Kidney (tissue), 14 donors: ENCODE data around the gene MACROD1. TPM values are rescaled to one million over a fixed set of nuclear protein-coding genes. Genes with fewer than 3 reads are reported as not detected.

Experiments used
- DNase-seq, 5 donors: peaks; one replicate each; pipeline ENCODE4 v3.0.0-alpha.2; 2013 to 2020
- FAIRE-seq: peaks from 2 replicates; lab custom pipeline; 2012; peaks lifted over from hg19 to GRCh38; lab: Jason Lieb, UNC
- H3K27ac ChIP-seq, 2 donors: one replicate each; pipeline ENCODE4 v1.7.0; 2013; ENCODE audit warnings: low read depth in 2 of 2, low read length in 2 of 2, inconsistent platforms in 1 of 2
- H3K27me3 ChIP-seq: one replicate; pipeline ENCODE4 v1.7.1; 2013; ENCODE audit warnings: low read length, inconsistent platforms; ENCODE audit not compliant: control insufficient read depth, insufficient read depth
- H3K36me3 ChIP-seq, 3 donors: one replicate each; pipeline versions ENCODE4 v1.7.0 to v1.7.1; 2013; ENCODE audit warnings: low read length in 3 of 3, control low read depth in 1 of 3, inconsistent platforms in 1 of 3; ENCODE audit not compliant: insufficient read depth in 3 of 3, control insufficient read depth in 2 of 3
- H3K4me1 ChIP-seq, 3 donors: one replicate each; pipeline versions ENCODE4 v1.7.0 to v1.7.1; 2013; ENCODE audit warnings: low read length in 3 of 3, inconsistent platforms in 1 of 3, low read depth in 1 of 3; ENCODE audit not compliant: control insufficient read depth in 2 of 3, insufficient read depth in 2 of 3
- H3K4me3 ChIP-seq, 3 donors: one replicate each; pipeline versions ENCODE4 v1.7.0 to v1.8.1; 2013; ENCODE audit warnings: low read length in 3 of 3, control low read depth in 1 of 3, inconsistent platforms in 1 of 3
- H3K9ac ChIP-seq, 3 donors: one replicate each; pipeline versions ENCODE4 v1.7.0 to v1.7.1; 2013; ENCODE audit warnings: low read length in 3 of 3, control low read depth in 1 of 3, inconsistent platforms in 1 of 3
- H3K9me3 ChIP-seq, 3 donors: one replicate each; pipeline versions ENCODE4 v1.7.0 to v1.7.1; 2013; ENCODE audit warnings: low read length in 3 of 3, control low read depth in 1 of 3, inconsistent platforms in 1 of 3; ENCODE audit not compliant: control insufficient read depth in 2 of 3, insufficient read depth in 1 of 3
- intact Hi-C: fragments of 100-400 bp; cut with DNase I; formaldehyde crosslinking; loops from one replicate; pipeline ENCODE4 v1.11.1; 2022
- polyA plus RNA-seq: library from polyadenylated mRNA; stranded (reverse); fragments of 350-450 nt; fragmentation: Illumina TruSeq; extraction: RNeasy Lipid Tissue Mini Kit (QIAGEN cat#74804); gene quantifications from one replicate; pipeline ENCODE4 v1.2.3, GENCODE V29; 2014; ENCODE audit warnings: low read depth, low replicate concordance; ENCODE audit not compliant: insufficient read depth
- total RNA-seq: library from RNA; stranded (reverse); fragmentation: NEBNext Ultra II Directional; extraction: Animal tissue kit (Norgen Biotek cat#: 25700); gene quantifications from one replicate; pipeline ENCODE4 v1.2.1, GENCODE V29; 2021
- TF ChIP-seq, protein P1 (sequence below): IDR thresholded peaks from 3 replicates; pipeline ENCODE4 v1.5.1; 2012; ENCODE audit warnings: mild to moderate bottlenecking, moderate library complexity, borderline replicate concordance; ENCODE audit not compliant: insufficient read depth; ENCODE audit errors: extremely low read depth
- donor health status: control.
- donor health status: control.
- donor health status: control.
- donor health status: control.
- donor health status: control.
- donor health status: DM: yes; HTN: yes; CAD: no.
- donor health status: Normal renal cell carcinoma (clear cell type).

The MACROD1 gene
- total and polyA plus RNA-seq, 2 donors from 2014 or later: 27.8 to 176 TPM

DNA sequence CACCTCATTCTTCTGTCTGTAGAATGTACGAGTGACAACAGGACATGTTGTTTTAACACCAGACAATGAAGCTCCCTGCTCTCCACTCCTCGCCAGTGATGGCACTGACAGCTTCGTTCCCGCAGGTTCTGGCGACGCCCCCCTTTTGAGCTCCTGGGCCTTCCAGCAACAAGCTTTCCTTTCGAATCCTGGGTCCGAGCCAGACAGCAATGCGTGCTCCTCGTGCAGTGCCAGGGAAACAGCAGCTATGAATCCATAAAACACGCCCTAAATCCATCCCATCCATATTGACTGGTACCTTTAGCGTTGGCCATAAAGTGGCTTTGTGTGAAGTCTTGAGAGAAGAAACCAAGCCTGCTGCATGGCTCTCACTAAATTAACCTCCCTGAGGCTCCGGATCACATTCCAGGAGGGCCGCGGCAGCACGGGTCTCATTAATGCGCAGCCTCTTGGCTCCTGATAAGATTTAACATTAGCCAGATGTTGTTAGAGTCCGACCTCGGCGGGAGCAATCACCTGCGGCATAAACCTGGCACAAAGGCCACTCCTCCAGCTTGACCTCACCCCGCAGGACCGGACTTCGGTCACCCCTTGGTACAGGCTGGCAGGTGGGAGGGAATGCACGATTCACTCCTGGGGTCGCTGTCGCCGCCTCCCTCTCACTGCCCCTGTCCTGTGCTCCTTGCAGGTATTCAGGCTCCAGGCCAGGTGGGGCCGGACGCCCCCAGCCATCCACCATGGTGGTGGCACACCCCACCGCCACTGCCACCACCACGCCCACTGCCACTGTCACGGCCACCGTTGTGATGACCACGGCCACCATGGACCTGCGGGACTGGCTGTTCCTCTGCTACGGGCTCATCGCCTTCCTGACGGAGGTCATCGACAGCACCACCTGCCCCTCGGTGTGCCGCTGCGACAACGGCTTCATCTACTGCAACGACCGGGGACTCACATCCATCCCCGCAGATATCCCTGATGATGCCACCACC is 50.1 kb downstream of the MACROD1 start:
- Histone ChIP-seq H3K9ac (peak overlapping the region in 1 of 3 donors; percentile 35), H3K36me3 (peaks cover 0 to 4% (median 3%) of the 10 kb centered on the region in 3 donors), H3K27me3 (no peaks in the 10 kb centered on the region), H3K27ac (no peak overlapping the region), H3K4me1 (peaks cover 0 to 11% (median 7%) of the 10 kb centered on the region in 3 donors), H3K9me3 (peaks cover 0 to 7% (median 0%) of the 10 kb centered on the region in 3 donors), H3K4me3 (no peak overlapping the region)
- intact Hi-C loops: no loop called here
- DNase-seq (peak in 1 of 5 donors; percentile 60), FAIRE-seq (no peak)
- TF ChIP-seq, protein P1, sequence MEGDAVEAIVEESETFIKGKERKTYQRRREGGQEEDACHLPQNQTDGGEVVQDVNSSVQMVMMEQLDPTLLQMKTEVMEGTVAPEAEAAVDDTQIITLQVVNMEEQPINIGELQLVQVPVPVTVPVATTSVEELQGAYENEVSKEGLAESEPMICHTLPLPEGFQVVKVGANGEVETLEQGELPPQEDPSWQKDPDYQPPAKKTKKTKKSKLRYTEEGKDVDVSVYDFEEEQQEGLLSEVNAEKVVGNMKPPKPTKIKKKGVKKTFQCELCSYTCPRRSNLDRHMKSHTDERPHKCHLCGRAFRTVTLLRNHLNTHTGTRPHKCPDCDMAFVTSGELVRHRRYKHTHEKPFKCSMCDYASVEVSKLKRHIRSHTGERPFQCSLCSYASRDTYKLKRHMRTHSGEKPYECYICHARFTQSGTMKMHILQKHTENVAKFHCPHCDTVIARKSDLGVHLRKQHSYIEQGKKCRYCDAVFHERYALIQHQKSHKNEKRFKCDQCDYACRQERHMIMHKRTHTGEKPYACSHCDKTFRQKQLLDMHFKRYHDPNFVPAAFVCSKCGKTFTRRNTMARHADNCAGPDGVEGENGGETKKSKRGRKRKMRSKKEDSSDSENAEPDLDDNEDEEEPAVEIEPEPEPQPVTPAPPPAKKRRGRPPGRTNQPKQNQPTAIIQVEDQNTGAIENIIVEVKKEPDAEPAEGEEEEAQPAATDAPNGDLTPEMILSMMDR: no peak

DNA sequence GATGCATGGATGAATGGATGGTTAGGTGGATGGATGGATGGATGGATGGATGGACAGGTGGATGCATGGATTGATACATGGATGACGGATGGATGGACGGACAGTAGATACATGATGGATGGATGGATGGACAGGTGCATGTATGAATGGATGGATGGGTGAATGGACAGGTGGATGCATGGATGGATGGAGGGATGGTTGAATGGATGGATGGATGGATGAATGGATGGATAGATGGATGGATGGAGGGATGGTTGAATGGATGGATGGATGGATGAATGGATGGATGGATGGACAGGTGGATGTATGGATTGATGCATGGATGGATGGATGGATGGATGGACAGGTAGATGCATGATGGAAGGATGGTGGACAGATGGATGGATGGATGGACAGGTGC is 51.7 kb downstream of the MACROD1 start:
- no peak for DNase-seq
- Histone ChIP-seq H3K27me3 (no peaks in the 10 kb centered on the region), H3K27ac (no peak overlapping the region), H3K36me3 (peaks cover 0 to 4% (median 3%) of the 10 kb centered on the region in 3 donors), H3K4me1 (peaks cover 0 to 13% (median 7%) of the 10 kb centered on the region in 3 donors), H3K9ac (no peak overlapping the region), H3K9me3 (peaks cover 0 to 7% (median 0%) of the 10 kb centered on the region in 3 donors), H3K4me3 (peak overlapping the region in 1 of 3 donors; percentile 26)
- TF ChIP-seq, protein P1: no peak
- intact Hi-C loops: no loop called here
- FAIRE-seq: no peak

DNA sequence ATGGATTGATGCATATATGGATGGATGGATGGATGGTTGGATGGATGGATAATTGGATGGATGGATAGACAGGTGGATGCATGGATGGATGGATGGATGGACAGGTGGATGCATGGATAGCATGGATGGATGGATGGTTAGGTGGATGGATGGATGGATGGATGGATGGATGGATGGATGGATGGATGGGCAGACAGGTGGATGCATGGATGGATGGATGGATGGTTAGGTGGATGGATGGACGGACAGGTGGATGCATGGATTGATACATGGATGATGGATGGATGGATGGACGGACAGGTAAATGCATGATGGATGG is 52.5 kb downstream of the MACROD1 start:
- Histone ChIP-seq H3K27me3 (no peaks in the 10 kb centered on the region), H3K36me3 (peaks cover 0 to 4% (median 3%) of the 10 kb centered on the region in 3 donors), H3K4me3 (peak overlapping the region in 1 of 3 donors; percentile 7), H3K9me3 (peaks cover 0 to 7% (median 0%) of the 10 kb centered on the region in 3 donors), H3K27ac (no peak overlapping the region), H3K9ac (no peak overlapping the region), H3K4me1 (peaks cover 0 to 13% (median 7%) of the 10 kb centered on the region in 3 donors)
- DNase-seq (no peak), FAIRE-seq (no peak)
- intact Hi-C loops: no loop called here
- TF ChIP-seq, protein P1: no peak
